ENCODE results near the gene RAF1.
"Not testable (repeated sequence)": the region's sequence is repeated elsewhere in the genome, so short reads cannot be mapped to it uniquely, and the experiment has no call there.

The RAF1 gene

DNA sequence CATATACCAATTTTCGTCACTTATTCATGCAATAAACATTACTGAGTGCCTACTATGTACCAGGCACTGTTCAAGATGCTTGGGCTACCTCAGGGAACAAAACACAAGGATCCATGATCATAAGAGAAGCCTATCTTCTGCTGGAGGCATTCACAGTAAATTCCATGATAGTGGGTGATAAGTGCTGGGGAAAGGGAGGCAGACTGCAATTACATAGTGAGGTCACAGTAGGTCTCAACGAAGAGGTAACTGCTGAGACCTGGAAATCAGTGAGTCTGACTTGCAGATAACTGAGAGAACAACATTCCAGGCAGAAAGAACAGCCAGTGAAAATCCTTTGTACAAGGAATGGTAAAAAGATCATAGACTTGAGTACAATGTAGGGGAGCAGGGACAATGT lies 33.6 kb downstream of the RAF1 start:
- in situ Hi-C loops (cut with HindIII; ENCODE audit: low sequenced_read_pairs) = no loop called here
- TF ChIP-seq, protein P1, sequence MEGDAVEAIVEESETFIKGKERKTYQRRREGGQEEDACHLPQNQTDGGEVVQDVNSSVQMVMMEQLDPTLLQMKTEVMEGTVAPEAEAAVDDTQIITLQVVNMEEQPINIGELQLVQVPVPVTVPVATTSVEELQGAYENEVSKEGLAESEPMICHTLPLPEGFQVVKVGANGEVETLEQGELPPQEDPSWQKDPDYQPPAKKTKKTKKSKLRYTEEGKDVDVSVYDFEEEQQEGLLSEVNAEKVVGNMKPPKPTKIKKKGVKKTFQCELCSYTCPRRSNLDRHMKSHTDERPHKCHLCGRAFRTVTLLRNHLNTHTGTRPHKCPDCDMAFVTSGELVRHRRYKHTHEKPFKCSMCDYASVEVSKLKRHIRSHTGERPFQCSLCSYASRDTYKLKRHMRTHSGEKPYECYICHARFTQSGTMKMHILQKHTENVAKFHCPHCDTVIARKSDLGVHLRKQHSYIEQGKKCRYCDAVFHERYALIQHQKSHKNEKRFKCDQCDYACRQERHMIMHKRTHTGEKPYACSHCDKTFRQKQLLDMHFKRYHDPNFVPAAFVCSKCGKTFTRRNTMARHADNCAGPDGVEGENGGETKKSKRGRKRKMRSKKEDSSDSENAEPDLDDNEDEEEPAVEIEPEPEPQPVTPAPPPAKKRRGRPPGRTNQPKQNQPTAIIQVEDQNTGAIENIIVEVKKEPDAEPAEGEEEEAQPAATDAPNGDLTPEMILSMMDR (IDR thresholded peaks at IDR 0.05; ENCODE audit: low read depth, low read length, missing control alignments) = no peak

DNA sequence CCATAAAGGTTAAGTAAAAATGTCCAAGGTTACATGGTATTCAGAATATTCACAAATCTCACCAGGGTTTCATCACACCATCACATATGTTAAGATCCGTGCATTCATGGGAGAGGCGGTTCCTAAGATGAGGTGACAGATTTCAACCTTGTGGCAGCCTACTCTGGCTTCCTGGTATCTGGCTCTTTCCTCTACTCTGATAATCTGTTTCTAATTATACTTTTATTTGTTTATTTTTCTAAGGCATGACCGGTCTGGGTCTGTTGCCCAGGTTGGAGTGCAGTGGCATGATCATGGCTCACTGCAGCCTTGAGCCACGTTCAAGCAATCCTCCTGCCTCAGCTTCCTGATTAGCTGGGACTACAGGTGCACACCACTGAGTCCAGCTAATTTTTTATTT lies 34.4 kb downstream of the RAF1 start:
- H3K4me3 ChIP-seq (ENCODE audit: low read depth, low read length) = no peak overlapping the region
- in situ Hi-C loops (cut with HindIII; ENCODE audit: low sequenced_read_pairs) = no loop called here
- no peak for DNase-seq (ENCODE audit: low read depth)
- TF ChIP-seq, protein P1 (IDR thresholded peaks at IDR 0.05; ENCODE audit: low read depth, low read length, missing control alignments) = no peak

More for the DNA sequence above, 33.6 kb downstream of the RAF1 start:
- H3K4me3 ChIP-seq (ENCODE audit: low read depth, low read length) = no peak overlapping the region
- no peak for DNase-seq (ENCODE audit: low read depth)

DNA sequence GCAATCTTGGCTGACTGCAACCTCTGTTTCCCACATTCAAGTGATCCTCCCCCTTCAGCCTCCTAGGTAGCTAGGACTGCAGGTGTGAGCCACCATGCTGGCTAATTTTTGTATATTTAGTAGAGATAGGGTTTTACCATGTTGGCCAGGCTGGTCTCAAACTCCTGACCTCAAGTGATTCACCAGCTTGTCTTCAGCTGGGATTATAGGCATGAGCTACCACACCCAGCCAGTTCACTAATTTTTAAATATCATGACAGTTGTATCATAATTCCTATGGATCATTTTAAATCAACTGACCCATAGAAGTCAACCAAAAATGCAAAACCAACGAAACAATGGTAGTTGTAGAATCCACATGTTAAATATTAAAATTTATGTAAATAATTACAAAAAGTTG lies 35.1 kb downstream of the RAF1 start:
- in situ Hi-C loops (cut with HindIII; ENCODE audit: low sequenced_read_pairs) = no loop called here
- DNase-seq (ENCODE audit: low read depth) = no peak
- no peak overlapping the region for H3K4me3 ChIP-seq (ENCODE audit: low read depth, low read length)
- TF ChIP-seq, protein P1 (IDR thresholded peaks at IDR 0.05; ENCODE audit: low read depth, low read length, missing control alignments) = no peak

- in situ Hi-C loops (cut with HindIII; ENCODE audit: low sequenced_read_pairs) = no loop called here
- H3K4me3 ChIP-seq (ENCODE audit: low read depth, low read length) = no peak overlapping the region
- DNase-seq (ENCODE audit: low read depth) = no peak
- TF ChIP-seq, protein P1 (IDR thresholded peaks at IDR 0.05; ENCODE audit: low read depth, low read length, missing control alignments) = no peak
Observed at GRCh38 chr3:12627370-12627769, 36.5 kb downstream of the RAF1 start.

DNA sequence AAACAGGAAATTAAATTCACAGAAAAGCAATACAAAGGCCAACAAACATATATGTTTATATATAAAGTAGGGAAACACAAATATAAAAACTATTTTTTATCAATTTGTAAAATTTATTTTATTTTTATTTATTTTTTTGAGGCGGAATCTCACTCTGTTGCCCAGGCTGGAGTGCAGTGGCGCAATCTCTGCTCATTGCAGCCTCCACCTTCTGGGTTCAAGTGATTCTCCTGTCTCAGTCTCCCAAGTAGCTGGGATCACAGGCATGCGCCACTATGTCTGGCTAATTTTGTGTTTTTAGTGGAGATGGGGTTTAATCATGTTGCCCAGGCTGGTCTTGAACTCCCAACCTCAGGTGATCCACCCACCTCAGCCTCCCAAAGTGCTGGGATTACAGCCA lies 39.0 kb downstream of the RAF1 start:
- H3K4me3 ChIP-seq (ENCODE audit: low read depth, low read length); in situ Hi-C loops (cut with HindIII; ENCODE audit: low sequenced_read_pairs); DNase-seq (ENCODE audit: low read depth): not testable (repeated sequence)

- no peak overlapping the region for H3K4me3 ChIP-seq (ENCODE audit: low read depth, low read length)
- in situ Hi-C loops (cut with HindIII; ENCODE audit: low sequenced_read_pairs) = no loop called here
- TF ChIP-seq, protein P1 (IDR thresholded peaks at IDR 0.05; ENCODE audit: low read depth, low read length, missing control alignments) = no peak
Observed at GRCh38 chr3:12624056-12624455, 39.9 kb downstream of the RAF1 start.

GRCh38 chr3:12622335-12622734 lies 41.6 kb downstream of the RAF1 start:
- TF ChIP-seq, protein P1 (IDR thresholded peaks at IDR 0.05; ENCODE audit: low read depth, low read length, missing control alignments) = no peak
- in situ Hi-C loops (cut with HindIII; ENCODE audit: low sequenced_read_pairs) = no loop called here
- H3K4me3 ChIP-seq (ENCODE audit: low read depth, low read length) = no peak overlapping the region
- DNase-seq (ENCODE audit: low read depth) = no peak

More at GRCh38 chr3:12624056-12624455, 39.9 kb downstream of the RAF1 start:
- no peak for DNase-seq (ENCODE audit: low read depth)
